ENCODE data around the gene ARMS2. TPM values are rescaled to one million over a fixed set of nuclear protein-coding genes. Genes with fewer than 3 reads are reported as not detected.

The ARMS2 gene
- total RNA-seq (ENCODE audit: low replicate concordance), result not detected in 2 replicates

DNA sequence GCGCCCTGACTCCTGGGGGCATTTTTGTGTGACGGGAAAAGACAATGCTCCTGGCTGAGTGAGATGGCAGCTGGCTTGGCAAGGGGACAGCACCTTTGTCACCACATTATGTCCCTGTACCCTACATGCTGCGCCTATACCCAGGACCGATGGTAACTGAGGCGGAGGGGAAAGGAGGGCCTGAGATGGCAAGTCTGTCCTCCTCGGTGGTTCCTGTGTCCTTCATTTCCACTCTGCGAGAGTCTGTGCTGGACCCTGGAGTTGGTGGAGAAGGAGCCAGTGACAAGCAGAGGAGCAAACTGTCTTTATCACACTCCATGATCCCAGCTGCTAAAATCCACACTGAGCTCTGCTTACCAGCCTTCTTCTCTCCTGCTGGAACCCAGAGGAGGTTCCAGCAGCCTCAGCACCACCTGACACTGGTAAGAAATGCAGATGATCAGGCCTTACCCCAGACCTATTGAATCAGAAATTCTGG lies at the start of gene ARMS2:
Gene ARMS2, plus strand, starts transcription at position 51 of the 478 bp plus-strand sequence. Its CDS starts 75 bp downstream, at position 126.
- TF ChIP-seq EZH2phosphoT487 (IDR thresholded peaks at IDR 0.05) (no peak), CTCF (IDR thresholded peaks at IDR 0.05) (no peak), EZH2 (IDR thresholded peaks at IDR 0.05) (no peak)
- peaks cover 21% of the 10 kb centered on the region for H3K27me3 Mint-ChIP-seq (ENCODE audit: insufficient read depth, low read depth)
- Histone ChIP-seq H3K4me1 (no peaks in the 10 kb centered on the region), H3K79me2 (ENCODE audit: low read depth) (no peaks in the 10 kb centered on the region), H3K9me3 (ENCODE audit: low read depth) (no peaks in the 10 kb centered on the region), H3K27me3 (peaks cover 19% of the 10 kb centered on the region), H3F3A (ENCODE audit: low read depth) (peaks cover 2% of the 10 kb centered on the region), H3K9ac (no peak within 1 kb of the TSS), H4K20me1 (ENCODE audit: low read depth) (no peaks in the 10 kb centered on the region), H3K4me3 (no peak within 1 kb of the TSS), H3K27ac (no peak within 1 kb of the TSS), H3K36me3 (no peaks in the 10 kb centered on the region), H3K4me2 (no peak within 1 kb of the TSS), H2AFZ (replicated peaks) (no peak within 1 kb of the TSS)
- H3K27ac Mint-ChIP-seq, result no peak within 1 kb of the TSS
- H3K4me3 Mint-ChIP-seq, result no peak within 1 kb of the TSS
- H3K9me3 Mint-ChIP-seq, result no peaks in the 10 kb centered on the region
- H3K36me3 Mint-ChIP-seq, result no peaks in the 10 kb centered on the region
- peaks cover 23% of the 10 kb centered on the region for H3K4me1 Mint-ChIP-seq
- DNase-seq (ENCODE audit: low spot score), result no peak

GRCh38 chr10:122407375-122408125 lies 46.9 kb upstream of the ARMS2 start:
- Histone ChIP-seq H3K79me2 (ENCODE audit: low read depth) (no peaks in the 10 kb centered on the region), H3K4me3 (no peak overlapping the region), H3K4me1 (no peaks in the 10 kb centered on the region), H4K20me1 (ENCODE audit: low read depth) (no peaks in the 10 kb centered on the region), H3K9me3 (ENCODE audit: low read depth) (no peaks in the 10 kb centered on the region), H3K36me3 (peaks cover 18% of the 10 kb centered on the region), H3K27ac (no peak overlapping the region), H3K4me2 (no peak overlapping the region), H3F3A (ENCODE audit: low read depth) (no peaks in the 10 kb centered on the region), H3K9ac (no peak overlapping the region), H2AFZ (replicated peaks) (no peak overlapping the region), H3K27me3 (no peaks in the 10 kb centered on the region)
- DNase-seq (ENCODE audit: low spot score), result no peak
- Mint-ChIP-seq H3K36me3 (peaks cover 11% of the 10 kb centered on the region), H3K9me3 (no peaks in the 10 kb centered on the region), H3K27me3 (ENCODE audit: insufficient read depth, low read depth) (peaks cover 5% of the 10 kb centered on the region), H3K4me3 (no peak overlapping the region), H3K27ac (no peak overlapping the region), H3K4me1 (no peaks in the 10 kb centered on the region)
- TF ChIP-seq EZH2 (IDR thresholded peaks at IDR 0.05) (no peak), EZH2phosphoT487 (IDR thresholded peaks at IDR 0.05) (no peak), CTCF (IDR thresholded peaks at IDR 0.05) (no peak)

GRCh38 chr10:122413327-122413726 lies 41.1 kb upstream of the ARMS2 start:
- peaks cover 23% of the 10 kb centered on the region for H3K36me3 ChIP-seq
- H3K27ac ChIP-seq, result no peak overlapping the region
- H2AFZ ChIP-seq (replicated peaks), result no peak overlapping the region
- no peak for TF ChIP-seq EZH2 (IDR thresholded peaks at IDR 0.05)
- TF ChIP-seq EZH2phosphoT487 (IDR thresholded peaks at IDR 0.05), result no peak
- TF ChIP-seq CTCF (IDR thresholded peaks at IDR 0.05), result no peak
- H3K27me3 Mint-ChIP-seq (ENCODE audit: insufficient read depth, low read depth), result peaks cover 2% of the 10 kb centered on the region
- no peak overlapping the region for H3K9ac ChIP-seq
- H3K4me2 ChIP-seq, result no peak overlapping the region
- H3K27me3 ChIP-seq, result no peaks in the 10 kb centered on the region
- H3K36me3 Mint-ChIP-seq, result peaks cover 19% of the 10 kb centered on the region
- DNase-seq (ENCODE audit: low spot score), result no peak
- H3K4me1 ChIP-seq, result no peaks in the 10 kb centered on the region
- no peaks in the 10 kb centered on the region for H3K9me3 ChIP-seq (ENCODE audit: low read depth)
- H3K79me2 ChIP-seq (ENCODE audit: low read depth), result no peaks in the 10 kb centered on the region
- no peak overlapping the region for H3K4me3 ChIP-seq
- H3F3A ChIP-seq (ENCODE audit: low read depth), result no peaks in the 10 kb centered on the region
- H3K4me1 Mint-ChIP-seq, result no peaks in the 10 kb centered on the region
- no peaks in the 10 kb centered on the region for H4K20me1 ChIP-seq (ENCODE audit: low read depth)
- no peak overlapping the region for H3K27ac Mint-ChIP-seq
- H3K4me3 Mint-ChIP-seq, result no peak overlapping the region
- H3K9me3 Mint-ChIP-seq, result no peaks in the 10 kb centered on the region
